Endothelial cell of umbilical vein (primary cell): ENCODE measurements around the gene GTSE1. TPM values are rescaled to one million over a fixed set of nuclear protein-coding genes. Genes with fewer than 3 reads are reported as not detected.
"Not testable (repeated sequence)": the region's sequence is repeated elsewhere in the genome, so short reads cannot be mapped to it uniquely, and the experiment has no call there.

Experiments used
- BruUV-seq: library from RNA; stranded (reverse); fragments of 400-500 nt; replicated peaks from 2 replicates; lab custom pipeline; 2021; lab: Mats Ljungman, UMichigan
- CTCF ChIA-PET: fragments of 300-600, 350-600 bp; sonication (Branson Sonifier 250); formaldehyde crosslinking; loops from one replicate; lab custom pipeline; 2021; ENCODE audit warnings: antibody characterized with exemption, inconsistent platforms; lab: Charles Lee
- POLR2A ChIA-PET: fragments of 300-600, 350-600 bp; sonication (Branson Sonifier 250); formaldehyde crosslinking; loops from one replicate; lab custom pipeline; 2021; ENCODE audit warnings: antibody characterized with exemption, inconsistent platforms; lab: Charles Lee
- DNase-seq: peaks from one replicate; pipeline ENCODE4 v3.0.0-alpha.2; 2011; ENCODE audit warnings: low read depth, low spot score
- FAIRE-seq: peaks from 2 replicates; lab custom pipeline; 2011; peaks lifted over from hg19 to GRCh38; lab: Jason Lieb, UNC
- H2AFZ ChIP-seq: 2 replicates; pipeline ENCODE4 v1.6.0; 2012; ENCODE audit warnings: low read depth, low read length, control low read depth, inconsistent platforms
- H3K27ac ChIP-seq: 2 replicates; pipeline ENCODE4 v1.5.1; 2011; ENCODE audit warnings: low read depth, mild to moderate bottlenecking, control low read depth, low read length, moderate library complexity; ENCODE audit not compliant: insufficient read depth
- H3K27me3 ChIP-seq, 2 experiments: 2 replicates each; pipeline versions ENCODE4 v1.6.0 to v1.6.1; 2011; ENCODE audit warnings: low read length in 2 of 2, mixed read lengths in 1 of 2; ENCODE audit not compliant: control insufficient read depth in 2 of 2, insufficient read depth in 2 of 2
- H3K36me3 ChIP-seq, 2 experiments: 2 replicates in 1 of 2; 3 replicates in 1 of 2; pipeline ENCODE4 v1.5.1; 2011; ENCODE audit warnings: low read length in 2 of 2, mild to moderate bottlenecking in 1 of 2, moderate library complexity in 1 of 2; ENCODE audit not compliant: control insufficient read depth in 2 of 2, insufficient read depth in 2 of 2; ENCODE audit errors: extremely low read depth in 1 of 2
- H3K4me1 ChIP-seq: 3 replicates; pipeline ENCODE4 v1.5.1; 2011; ENCODE audit warnings: mild to moderate bottlenecking, low read length; ENCODE audit not compliant: control insufficient read depth, insufficient read depth; ENCODE audit errors: extremely low read depth
- H3K4me2 ChIP-seq: 2 replicates; pipeline ENCODE4 v1.6.1; 2011; ENCODE audit warnings: low read length, control low read depth, mixed read lengths; ENCODE audit not compliant: insufficient read depth
- H3K4me3 ChIP-seq, 3 experiments: fragments of 200-600 bp in 1 of 3; sonication (generic), shearing (Covaris generic) in 1 of 3; replicated peaks in 1 of 3; 2 replicates each; pipeline ENCODE4 v1.5.1; 2011 to 2016; ENCODE audit warnings: control low read depth in 3 of 3, low read length in 3 of 3, mild to moderate bottlenecking in 2 of 3, inconsistent platforms in 1 of 3, low read depth in 1 of 3, moderate library complexity in 1 of 3; ENCODE audit not compliant: insufficient read depth in 1 of 3
- H3K79me2 ChIP-seq: 2 replicates; pipeline ENCODE4 v1.6.0; 2012; ENCODE audit warnings: low read length, inconsistent platforms; ENCODE audit not compliant: control insufficient read depth, insufficient read depth
- H3K9ac ChIP-seq: replicated peaks from 2 replicates; pipeline ENCODE3; 2011; ENCODE audit warnings: low read length, control low read depth; ENCODE audit not compliant: insufficient read depth; ENCODE audit errors: extremely low read depth
- H3K9me1 ChIP-seq: replicated peaks from 3 replicates; pipeline ENCODE4 v1.6.0; 2011; ENCODE audit warnings: mild to moderate bottlenecking, low read length; ENCODE audit not compliant: control insufficient read depth, insufficient read depth; ENCODE audit errors: extremely low read depth
- H3K9me3 ChIP-seq: replicated peaks from 2 replicates; pipeline ENCODE4 v1.5.1; 2012; ENCODE audit warnings: low read length, inconsistent platforms; ENCODE audit not compliant: control insufficient read depth, insufficient read depth
- H4K20me1 ChIP-seq: replicated peaks from 2 replicates; pipeline ENCODE3; 2011; ENCODE audit warnings: mild to moderate bottlenecking, low read length; ENCODE audit not compliant: control insufficient read depth, insufficient read depth; ENCODE audit errors: extremely low read depth
- GATA2 ChIP-seq: IDR thresholded peaks from 2 replicates; pipeline ENCODE4 v1.7.0; 2011; ENCODE audit warnings: low read depth, mild to moderate bottlenecking, moderate library complexity, mixed read lengths, low read length; ENCODE audit not compliant: insufficient read length, insufficient read depth
- MYC ChIP-seq: IDR thresholded peaks from one replicate; pipeline ENCODE4 v1.6.1; 2011; ENCODE audit warnings: mild to moderate bottlenecking, low read depth, low read length
- POLR2A ChIP-seq: IDR thresholded peaks from 2 replicates; pipeline ENCODE4 v1.6.1; 2012; ENCODE audit warnings: low read depth, mild to moderate bottlenecking, control low read depth, low read length
- POLR2AphosphoS5 ChIP-seq: IDR thresholded peaks from 2 replicates; pipeline ENCODE4 v1.6.1; 2012; ENCODE audit warnings: low read depth, mild to moderate bottlenecking, control low read depth, low read length, moderate library complexity; ENCODE audit not compliant: insufficient read depth
- dilution Hi-C: fragments of 300-500 bp; cut with MboI; formaldehyde crosslinking; loops from one replicate; pipeline ENCODE4 v1.15.0; 2019; ENCODE audit warnings: low sequenced_read_pairs; ENCODE audit not compliant: extremely low pct_ligation_motif_present
- intact Hi-C: fragments of 100-400 bp; cut with micrococcal nuclease; formaldehyde crosslinking; loops from one replicate; pipeline ENCODE4 v1.10.0; 2022
- polyA plus RNA-seq, 4 experiments: library from polyadenylated mRNA; depleted of rRNA in 3 of 4; stranded (reverse) in 3 of 4; unstranded in 1 of 4; fragments of >200 nt; gene quantifications; 2 replicates each; pipeline versions ENCODE4 v1.2.1 to v1.2.3, GENCODE V29; 2011 to 2012; ENCODE audit warnings: missing spikeins in 1 of 4
- total RNA-seq: library from RNA; stranded (reverse); gene quantifications from 2 replicates; pipeline ENCODE4 v1.2.3, GENCODE V29; 2021

Gene GTSE1
- total and polyA plus RNA-seq, 2 donors (not counting 3 experiments of a cell fraction or from before 2014, with no cell fraction given), result 25.9 to 57.2 TPM

GRCh38 chr22:46265627-46266026 lies 31.0 kb upstream of the GTSE1 start:
- H3K4me2 ChIP-seq, H3K36me3 ChIP-seq, H3K27ac ChIP-seq, H2AFZ ChIP-seq, H4K20me1 ChIP-seq, H3K4me3 ChIP-seq, H3K79me2 ChIP-seq, dilution Hi-C loops, FAIRE-seq, H3K9ac ChIP-seq, DNase-seq, POLR2A ChIA-PET, CTCF ChIA-PET, BruUV-seq, H3K9me1 ChIP-seq, H3K9me3 ChIP-seq: not testable (repeated sequence)
- H3K27me3 ChIP-seq, result peaks cover 15 to 17% of the 10 kb centered on the region in 2 experiments
- H3K4me1 ChIP-seq, result peaks cover 20% of the 10 kb centered on the region
- intact Hi-C loops, result loop anchor here (5.0 kb wide), 1 partner anchor 268 kb away; no protein-coding TSS in a partner anchor

- Histone ChIP-seq H3K27ac (no peak within 1 kb of the TSS), H3K9me3 (no peaks in the 10 kb centered on the region), H2AFZ (peak within 1 kb of the TSS; percentile 97), H3K4me1 (peaks cover 20% of the 10 kb centered on the region), H3K4me3 (peak within 1 kb of the TSS; percentile 47 to 76 (median 60)), H3K36me3 (peaks cover 0 to 5% of the 10 kb centered on the region in 2 experiments), H3K9me1 (no peaks in the 10 kb centered on the region), H4K20me1 (no peaks in the 10 kb centered on the region), H3K27me3 (peaks cover 0 to 3% of the 10 kb centered on the region in 2 experiments), H3K79me2 (peaks cover 9% of the 10 kb centered on the region), H3K4me2 (peak within 1 kb of the TSS; percentile 76), H3K9ac (peak within 1 kb of the TSS; percentile 37)
- DNase-seq (peak; percentile 81), FAIRE-seq (peak; percentile 95)
- POLR2A ChIA-PET, result interaction anchor here (0.6 to 1.3 kb wide), 4 partner anchors 15 to 179 kb away, joined by 3 to 6 read pairs (median 3); partner anchors contain the start of genes CDPF1 and GTSE1
- BruUV-seq, result TSS peak; percentile 32
- intact Hi-C loops (loop anchor here (1.0 to 5.0 kb wide), 3 partner anchors 17 to 270 kb away; partner anchors contain the start of gene CDPF1), dilution Hi-C loops (no loop called here)
- CTCF ChIA-PET, result interaction anchor here (0.7 to 1.6 kb wide), 9 partner anchors 12 to 434 kb away, joined by 3 to 5 read pairs (median 4); partner anchors contain the start of genes CDPF1 and GTSE1
- TF ChIP-seq POLR2AphosphoS5, result peak; percentile 81
- peak; percentile 49 for TF ChIP-seq POLR2A
- TF ChIP-seq MYC, result no peak
- no peak for TF ChIP-seq GATA2
Observed at GRCh38 chr22:46267431-46268279, 29.0 kb upstream of the GTSE1 start, which contains the start of gene TTC38. TTC38 (plus strand) TSS chr22:46268008; CDS start chr22:46268040, 32 bp downstream.
